WERI-Rb-1 (cell line): ENCODE measurements around the gene FHIT.

Experiments
- DNase-seq: peaks from one replicate; pipeline ENCODE4 v3.0.0-alpha.2; 2020
- H3K27ac ChIP-seq: fragments of 250-450 bp; sonication (Bioruptor Pico); 2 replicates; pipeline ENCODE4 v1.5.1; 2020; ENCODE audit warnings: mild to moderate bottlenecking, moderate library complexity
- H3K27me3 ChIP-seq: fragments of 250-450 bp; sonication (Bioruptor Pico); 2 replicates; pipeline ENCODE4 v1.5.1; 2021; ENCODE audit warnings: mild to moderate bottlenecking, low read depth, moderate library complexity; ENCODE audit not compliant: insufficient read depth, severe bottlenecking
- H3K36me3 ChIP-seq: fragments of 250-450 bp; sonication (Bioruptor Pico); 2 replicates; pipeline ENCODE4 v1.5.1; 2020; ENCODE audit warnings: mild to moderate bottlenecking, moderate library complexity
- H3K4me3 ChIP-seq: 2 replicates; pipeline ENCODE4 v1.5.1; 2011; ENCODE audit warnings: low read depth, mild to moderate bottlenecking, control low read depth, low read length
- H3K9me3 ChIP-seq: fragments of 250-450 bp; sonication (Bioruptor Pico); 2 replicates; pipeline ENCODE4 v1.5.1; 2021; ENCODE audit warnings: mild to moderate bottlenecking, moderate library complexity; ENCODE audit not compliant: severe bottlenecking
- CTCF ChIP-seq: IDR thresholded peaks from 2 replicates; pipeline ENCODE4 v1.5.1; 2011; ENCODE audit warnings: low read depth, mild to moderate bottlenecking, control low read depth, inconsistent platforms, low read length

Gene FHIT

GRCh38 chr3:60216462-60217075 lies 1034.7 kb downstream of the FHIT start:
- H3K4me3 ChIP-seq: no peak overlapping the region
- H3K27me3 ChIP-seq: no peaks in the 10 kb centered on the region
- no peaks in the 10 kb centered on the region for H3K36me3 ChIP-seq
- H3K9me3 ChIP-seq: no peaks in the 10 kb centered on the region
- TF ChIP-seq CTCF: no peak
- no peak for DNase-seq
- H3K27ac ChIP-seq: no peak overlapping the region

- Histone ChIP-seq H3K27ac (no peak overlapping the region), H3K4me3 (no peak overlapping the region), H3K9me3 (no peaks in the 10 kb centered on the region), H3K36me3 (no peaks in the 10 kb centered on the region), H3K27me3 (no peaks in the 10 kb centered on the region)
- no peak for TF ChIP-seq CTCF
- no peak for DNase-seq
These were observed 1035.3 kb downstream of the FHIT start for GRCh38 chr3:60215946-60216345.

- no peak for TF ChIP-seq CTCF
- DNase-seq: no peak
- H3K9me3 ChIP-seq: no peaks in the 10 kb centered on the region
- no peaks in the 10 kb centered on the region for H3K27me3 ChIP-seq
- no peaks in the 10 kb centered on the region for H3K36me3 ChIP-seq
- H3K4me3 ChIP-seq: no peak overlapping the region
- H3K27ac ChIP-seq: no peak overlapping the region
These were observed 1043.3 kb downstream of the FHIT start for GRCh38 chr3:60207905-60208304.

GRCh38 chr3:60206206-60206605 lies 1045.0 kb downstream of the FHIT start:
- no peak for DNase-seq
- no peak overlapping the region for H3K4me3 ChIP-seq
- no peak for TF ChIP-seq CTCF
- H3K27ac ChIP-seq: no peak overlapping the region
- H3K27me3 ChIP-seq: no peaks in the 10 kb centered on the region
- no peaks in the 10 kb centered on the region for H3K36me3 ChIP-seq
- no peaks in the 10 kb centered on the region for H3K9me3 ChIP-seq

- Histone ChIP-seq H3K36me3 (no peaks in the 10 kb centered on the region), H3K27ac (no peak overlapping the region), H3K4me3 (no peak overlapping the region), H3K9me3 (no peaks in the 10 kb centered on the region), H3K27me3 (no peaks in the 10 kb centered on the region)
- DNase-seq: no peak
- TF ChIP-seq CTCF: no peak
These were observed 1049.1 kb downstream of the FHIT start for GRCh38 chr3:60202052-60202726.

- no peak overlapping the region for H3K4me3 ChIP-seq
- TF ChIP-seq CTCF: no peak
- DNase-seq: no peak
- no peak overlapping the region for H3K27ac ChIP-seq
- H3K36me3 ChIP-seq: no peaks in the 10 kb centered on the region
- no peaks in the 10 kb centered on the region for H3K27me3 ChIP-seq
- no peaks in the 10 kb centered on the region for H3K9me3 ChIP-seq
These were observed 1051.9 kb downstream of the FHIT start for GRCh38 chr3:60199306-60199705.
